HG03565 (cell line): ENCODE measurements around the gene NHLRC2.

Source experiments
- ATAC-seq: cut with Tn5 transposase; IDR thresholded peaks from one replicate; pipeline ENCODE4 v1.9.1; 2021; ENCODE audit warnings: mild to moderate bottlenecking, moderate library complexity; ENCODE audit not compliant: unreplicated experiment

NHLRC2 gene

DNA sequence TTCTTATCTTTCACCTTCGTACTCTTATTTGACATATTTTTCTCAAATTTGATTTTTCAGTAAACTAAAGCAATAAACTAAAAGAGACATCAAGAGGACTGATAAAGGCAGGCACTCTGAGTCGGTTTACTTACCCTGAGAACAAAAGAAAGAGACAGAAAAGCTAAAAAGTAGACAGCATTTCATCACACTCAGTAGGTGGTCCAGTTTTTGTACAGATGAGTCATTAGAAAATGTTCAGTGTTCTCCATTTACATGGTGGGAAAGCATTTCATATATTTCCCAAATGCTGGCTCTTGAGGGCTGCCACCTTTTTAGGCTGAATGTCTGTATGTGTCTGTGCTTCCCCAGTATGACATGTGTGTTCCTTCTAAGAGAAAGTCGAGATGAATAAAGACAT lies 52.7 kb downstream of the NHLRC2 start:
- no peak for ATAC-seq

DNA sequence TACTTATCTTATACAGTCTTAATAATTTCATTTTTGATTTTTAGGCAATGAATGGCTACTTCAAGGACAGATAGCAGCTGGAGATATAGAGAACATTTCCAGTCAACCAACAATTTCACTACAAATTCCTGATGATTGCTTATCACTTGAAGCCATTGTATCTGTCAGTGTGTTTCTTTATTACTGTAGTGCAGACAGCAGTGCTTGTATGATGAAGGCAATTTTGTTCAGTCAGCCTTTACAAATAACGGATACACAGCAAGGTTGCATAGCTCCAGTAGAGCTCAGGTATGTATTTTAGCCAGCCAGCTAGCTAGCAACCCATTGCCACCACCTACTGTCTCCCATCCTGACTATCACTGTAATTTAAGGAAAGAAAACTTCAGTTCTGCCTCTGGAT lies 53.8 kb downstream of the NHLRC2 start:
- no peak for ATAC-seq

DNA sequence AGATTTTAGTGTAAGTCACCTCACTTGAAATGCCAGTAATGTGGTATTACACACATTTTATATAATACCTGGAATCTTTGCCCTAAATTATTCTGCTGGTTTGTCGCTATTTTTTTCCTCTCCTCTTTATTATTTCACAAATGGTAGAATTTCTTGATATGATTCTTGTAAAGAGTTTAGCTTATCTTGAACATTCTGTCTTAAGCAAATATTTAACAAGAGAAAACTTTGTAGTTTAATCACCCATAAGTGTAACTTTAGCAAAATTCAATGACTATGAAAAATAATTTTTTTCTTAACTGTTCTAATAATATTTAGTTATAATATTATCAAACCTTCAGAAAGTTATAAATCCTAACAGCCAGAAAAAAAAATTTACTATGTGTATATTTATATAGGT lies 56.7 kb downstream of the NHLRC2 start:
- ATAC-seq: no peak

DNA sequence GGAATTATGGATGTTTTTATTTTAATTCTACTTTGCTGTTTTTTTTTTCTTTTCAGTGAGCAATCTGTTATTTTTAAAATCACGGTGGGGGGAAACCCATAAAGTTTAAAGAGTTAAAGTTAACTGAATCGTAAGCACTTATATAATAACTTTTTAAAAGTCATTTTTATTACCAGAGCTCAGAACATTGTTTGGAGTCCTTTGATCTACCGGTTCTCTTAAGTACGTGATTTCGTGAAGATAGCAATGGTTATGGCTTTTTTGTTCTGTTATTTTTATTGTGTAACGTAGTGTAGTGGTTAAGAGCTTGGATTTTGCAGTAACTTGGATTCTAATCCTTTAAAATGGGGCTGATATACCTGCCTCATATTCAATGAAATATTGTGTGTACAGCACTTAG lies 57.4 kb downstream of the NHLRC2 start:
- ATAC-seq: no peak

DNA sequence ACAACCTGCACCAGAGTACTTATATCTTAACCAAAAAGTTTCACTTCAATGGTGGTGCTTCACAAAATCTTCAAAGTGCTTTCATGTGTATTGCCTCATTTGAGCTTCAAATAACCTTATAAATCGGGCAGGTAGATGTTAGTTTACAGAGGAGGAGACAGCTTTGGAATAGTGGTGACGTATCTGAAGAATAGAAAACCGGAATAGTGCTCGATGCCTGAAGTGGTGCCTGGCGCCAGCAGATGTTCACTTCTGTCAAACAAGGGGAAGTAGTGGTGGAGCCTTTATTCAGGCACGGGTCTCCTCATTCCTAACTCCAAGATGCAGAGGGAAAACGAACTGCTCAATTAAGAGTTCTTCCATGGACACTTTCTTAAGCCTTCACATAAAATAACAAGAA lies 58.1 kb downstream of the NHLRC2 start:
- no peak for ATAC-seq

DNA sequence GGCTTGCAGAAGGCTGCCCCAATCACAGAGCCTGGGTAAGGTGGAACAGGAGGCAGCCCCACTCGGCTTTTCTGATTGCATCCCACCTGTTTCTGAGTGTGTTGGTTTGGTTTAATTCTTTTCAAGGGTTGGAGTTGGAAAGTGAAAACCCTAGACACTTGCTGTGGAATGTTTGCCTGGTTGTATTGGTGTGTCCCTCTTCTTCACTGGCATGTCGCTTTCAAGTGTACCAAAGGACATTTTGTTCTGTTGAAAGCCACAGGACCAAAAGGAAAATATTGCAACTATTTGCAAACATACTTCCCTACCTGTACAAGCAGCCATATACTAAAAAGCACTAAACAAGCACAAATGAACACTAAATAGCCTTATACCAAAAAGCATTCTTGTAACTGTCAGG lies 60.5 kb downstream of the NHLRC2 start:
- no peak for ATAC-seq

DNA sequence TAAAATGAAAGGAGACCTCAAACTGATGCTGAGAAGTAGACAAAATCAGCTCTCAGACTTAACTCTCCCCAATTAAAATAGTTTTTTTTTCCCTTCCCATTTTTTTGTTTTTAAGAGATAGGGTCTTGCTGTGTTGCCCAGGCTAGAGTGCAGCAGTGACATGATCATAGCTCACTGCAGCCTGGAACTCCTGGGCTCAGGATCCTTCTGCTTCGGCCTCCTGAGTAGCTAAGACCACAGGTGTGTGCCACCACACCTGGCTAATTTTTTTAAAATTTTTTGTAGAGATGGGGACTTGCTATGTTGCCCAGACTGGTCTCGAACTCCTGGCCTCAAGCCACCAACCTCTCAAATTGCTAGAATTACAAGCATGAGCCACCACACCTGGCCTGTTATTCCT lies 61.1 kb downstream of the NHLRC2 start:
- ATAC-seq: no peak

DNA sequence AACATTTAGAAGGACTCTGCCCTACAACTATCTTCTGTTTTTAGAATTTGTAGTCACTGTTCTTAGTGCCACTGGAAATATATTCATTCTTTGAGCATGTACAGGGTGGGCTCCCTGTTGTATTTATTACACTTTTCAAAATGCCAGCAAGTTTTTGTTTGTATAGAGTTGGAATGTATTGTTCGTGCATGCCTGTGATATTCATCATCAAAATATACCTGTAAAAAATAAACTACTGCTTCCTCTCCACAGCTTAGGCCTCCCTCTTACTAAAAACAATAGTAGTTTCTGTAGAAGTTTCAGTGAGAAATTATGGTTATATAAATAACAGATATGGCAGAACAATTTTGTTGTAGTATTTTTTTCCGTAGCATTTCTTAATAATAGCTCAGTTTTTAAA lies 61.6 kb downstream of the NHLRC2 start:
- ATAC-seq: no peak

DNA sequence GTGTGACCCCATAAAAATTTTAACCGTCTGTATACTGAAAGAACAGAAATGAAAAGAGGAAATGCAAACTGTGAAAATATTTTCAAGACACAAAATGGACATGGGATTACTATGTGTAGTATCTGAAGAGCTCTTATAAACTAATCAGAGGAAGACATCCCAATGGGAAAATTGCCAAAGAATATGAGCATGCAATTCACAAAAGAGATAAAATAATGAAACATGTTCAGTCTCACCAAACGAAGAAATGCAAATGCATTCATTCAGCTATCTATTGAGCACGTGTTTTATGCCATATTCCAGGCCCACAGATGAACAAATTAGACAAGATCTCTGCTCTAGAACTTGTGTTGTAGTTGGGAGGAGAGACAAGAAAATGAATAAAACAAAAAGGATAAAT lies 63.2 kb downstream of the NHLRC2 start:
- ATAC-seq: no peak

DNA sequence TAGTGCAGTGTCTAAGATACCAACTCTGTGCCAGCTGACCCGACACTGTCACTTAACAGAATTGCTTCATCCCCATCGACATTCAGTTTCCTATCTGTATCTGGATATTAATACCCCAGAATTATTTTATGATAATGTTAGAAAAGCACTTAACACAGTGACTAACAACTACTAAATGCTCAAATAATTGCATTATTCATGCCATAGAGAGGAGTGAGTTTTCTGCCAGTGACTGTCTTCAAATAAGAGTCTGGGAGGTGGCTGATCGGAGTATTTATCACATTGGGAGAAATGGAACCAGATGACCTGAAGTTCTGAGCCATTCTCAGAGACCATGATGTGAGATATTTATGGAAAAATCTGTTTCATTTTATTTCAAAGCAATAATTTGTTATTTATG lies 65.7 kb downstream of the NHLRC2 start:
- ATAC-seq: no peak

DNA sequence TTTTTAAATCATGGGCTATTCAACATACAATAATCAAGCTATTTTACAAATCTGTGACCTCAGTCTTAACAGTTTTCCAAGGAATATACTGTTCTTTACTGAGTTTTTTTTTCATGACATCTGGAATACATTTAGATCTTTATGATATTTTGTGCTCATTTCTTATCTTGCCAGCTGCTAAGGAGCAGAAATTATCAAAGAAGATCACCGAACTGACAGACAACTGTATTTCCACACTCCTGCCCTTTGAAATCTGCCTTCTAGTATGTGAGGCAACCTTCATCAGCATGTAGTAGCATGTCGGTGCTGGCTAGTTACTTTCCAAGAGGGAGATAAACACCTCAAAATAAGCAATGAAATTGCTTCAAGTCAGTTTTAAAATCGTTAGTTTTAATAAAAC lies 66.4 kb downstream of the NHLRC2 start:
- no peak for ATAC-seq

DNA sequence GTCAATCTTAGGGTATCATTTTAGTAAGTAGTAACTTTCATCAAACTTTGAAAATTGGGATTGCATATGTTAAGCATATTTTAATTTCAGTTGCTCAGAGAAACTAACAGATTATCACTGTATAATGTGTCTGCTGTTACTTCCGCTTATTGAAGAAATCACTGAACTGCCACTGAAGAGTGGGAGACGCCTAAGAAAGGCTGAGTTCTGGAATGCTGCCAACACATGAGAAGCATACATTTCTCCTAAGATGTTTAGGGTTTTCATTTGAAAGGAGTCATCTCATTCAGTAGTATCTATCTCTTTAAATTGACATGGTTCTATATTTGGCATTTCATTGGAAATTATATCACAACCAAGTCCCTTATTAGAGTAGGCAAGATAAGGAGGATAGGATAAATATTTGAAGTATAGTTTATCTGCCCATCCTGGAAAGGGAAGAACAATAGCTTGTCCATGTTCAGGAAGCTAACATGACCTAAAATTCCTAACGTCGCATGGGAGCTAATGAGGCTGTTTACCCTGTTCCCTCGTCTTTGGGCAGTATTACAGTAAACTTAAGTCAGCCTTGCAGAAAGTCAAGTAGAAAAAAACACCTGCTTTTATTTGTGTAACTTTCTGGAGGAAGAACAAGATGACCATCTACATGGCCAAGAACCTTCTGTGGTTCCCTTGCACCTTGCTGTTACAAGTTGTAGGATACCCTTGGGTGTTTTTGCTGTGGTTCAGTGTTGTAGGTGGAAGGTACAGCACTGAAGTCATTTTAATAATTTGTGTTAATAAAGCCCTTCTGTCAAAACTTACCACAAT lies 67.3 kb downstream of the NHLRC2 start:
- no peak for ATAC-seq

DNA sequence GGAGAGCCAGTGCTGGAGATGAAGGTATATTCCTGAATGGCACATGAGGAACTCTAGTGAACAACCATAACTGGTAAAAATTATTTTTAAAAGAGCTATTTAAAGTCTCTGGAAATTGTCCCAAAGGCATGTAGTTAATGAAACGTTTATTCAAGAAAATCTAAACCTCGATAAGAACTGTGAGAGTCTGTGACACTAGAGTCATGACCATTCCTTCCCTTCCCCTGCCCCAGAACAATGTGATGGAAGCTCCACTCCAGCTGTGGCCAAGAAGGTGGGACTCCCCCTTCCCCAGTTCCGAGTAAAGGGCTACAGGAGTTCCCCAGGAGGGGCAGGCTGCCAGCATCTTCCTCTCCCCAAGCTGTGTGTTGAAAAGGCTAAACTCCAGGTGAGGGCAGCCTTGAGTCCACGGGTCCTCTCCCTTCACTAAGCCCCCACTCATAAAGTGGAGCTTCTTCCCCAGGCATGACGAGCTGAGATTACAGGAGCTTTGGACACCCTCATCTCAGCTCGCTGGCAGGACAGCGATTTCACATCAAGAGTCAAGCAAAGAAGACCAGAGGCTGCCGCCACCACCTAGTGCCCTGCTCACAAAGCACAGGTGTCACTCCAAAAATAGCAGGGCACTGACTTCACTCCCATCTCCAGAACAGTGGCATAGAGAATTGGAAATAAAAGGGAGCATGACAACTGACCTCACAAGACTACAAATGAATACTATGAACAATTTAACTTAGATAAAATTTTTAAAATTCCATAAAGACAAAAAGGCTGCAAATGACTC lies 68.5 kb downstream of the NHLRC2 start:
- no peak for ATAC-seq

DNA sequence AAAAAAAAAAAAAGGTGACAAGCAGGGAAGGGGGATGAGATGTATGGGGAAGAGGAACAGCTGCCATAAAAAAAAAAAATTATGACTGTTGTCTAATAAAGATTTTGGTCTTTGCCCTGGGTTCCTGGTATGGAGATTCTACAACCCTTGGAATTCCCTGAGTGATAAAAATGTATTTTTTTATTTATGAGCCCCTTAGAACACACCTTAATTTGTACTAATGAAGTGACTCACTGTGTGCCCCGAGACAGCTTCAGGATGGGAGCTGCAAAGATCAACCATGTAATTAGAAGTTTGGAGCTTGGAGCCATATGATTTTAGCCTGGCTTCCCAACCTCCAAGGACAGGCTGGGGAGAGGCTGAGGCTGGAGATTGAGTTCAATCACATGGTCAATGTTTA lies 69.7 kb downstream of the NHLRC2 start:
- no peak for ATAC-seq

DNA sequence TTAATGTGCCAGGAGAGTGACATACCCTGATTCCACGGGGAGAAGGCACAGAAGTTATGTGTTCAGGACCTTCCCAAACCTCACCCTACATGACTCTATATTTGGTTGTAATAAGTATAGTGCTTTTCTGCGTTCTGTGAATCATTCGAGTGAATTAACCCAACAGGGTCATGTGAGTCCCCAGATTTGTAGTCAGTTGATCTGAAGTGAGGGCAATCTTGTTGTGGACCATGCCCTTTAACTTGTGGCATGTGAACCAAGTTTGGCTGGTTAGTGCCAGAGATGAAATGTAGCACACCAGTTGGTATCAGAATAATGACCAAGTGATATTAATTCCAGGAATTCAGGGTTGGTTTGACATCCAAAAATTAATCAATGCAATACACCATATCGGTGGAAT lies 70.2 kb downstream of the NHLRC2 start:
- ATAC-seq: no peak

DNA sequence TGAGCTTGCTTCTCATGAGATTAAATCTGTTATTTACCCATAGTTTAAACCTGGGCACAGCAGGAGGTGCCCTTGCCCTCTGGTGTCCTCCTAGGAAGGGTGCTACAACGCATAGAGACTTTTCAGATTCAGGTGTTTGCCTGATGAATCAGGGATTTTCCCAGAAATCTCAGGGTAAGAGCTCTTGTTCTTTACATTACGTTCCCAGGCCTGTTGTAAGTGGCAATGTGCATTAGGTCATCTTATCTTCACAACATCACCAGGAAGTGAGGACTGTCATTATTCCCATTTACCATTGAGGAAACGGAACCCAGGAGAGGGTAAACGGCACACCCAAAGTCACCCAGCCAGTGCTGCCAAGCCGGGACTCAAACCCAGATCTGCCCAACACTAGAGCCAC lies 73.0 kb downstream of the NHLRC2 start:
- ATAC-seq: no peak

DNA sequence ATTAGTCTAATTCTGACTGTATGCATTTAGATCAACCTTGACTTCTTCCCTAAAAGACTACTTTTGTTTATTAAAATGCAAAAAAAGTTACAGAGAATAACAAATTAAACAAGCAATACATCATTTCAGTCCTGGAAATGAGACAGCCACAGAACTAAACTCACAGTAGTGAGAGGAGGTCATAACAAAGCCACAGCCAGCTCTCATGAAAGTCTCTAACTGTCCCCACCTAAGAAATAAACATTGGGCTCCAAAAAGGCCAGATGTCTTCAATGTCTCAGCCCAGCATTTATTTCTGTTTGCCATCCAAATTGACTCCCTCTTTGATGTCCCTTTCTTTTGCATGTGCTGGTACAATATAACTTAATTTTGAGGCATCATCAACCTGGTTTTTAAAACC lies 74.4 kb downstream of the NHLRC2 start:
- ATAC-seq: no peak

DNA sequence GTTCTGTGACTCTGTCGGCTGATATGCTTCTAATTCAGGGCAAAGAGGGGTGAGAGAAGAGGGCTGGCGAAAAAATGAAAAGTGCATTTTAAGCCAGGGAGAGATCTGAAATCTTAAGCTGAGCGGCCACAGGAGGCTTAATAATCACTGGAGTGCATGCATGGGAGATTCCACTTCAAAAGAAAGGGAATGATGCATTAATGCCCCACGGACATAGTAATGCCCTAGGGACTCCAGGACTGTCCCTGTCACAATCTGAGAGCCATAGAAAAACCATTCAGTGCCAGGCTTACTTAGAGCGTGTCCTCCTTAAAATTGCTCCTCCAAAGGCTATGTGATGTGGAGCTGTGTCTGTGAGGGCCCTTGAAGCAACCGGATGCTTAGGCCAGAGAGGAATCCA lies 75.1 kb downstream of the NHLRC2 start:
- no peak for ATAC-seq

DNA sequence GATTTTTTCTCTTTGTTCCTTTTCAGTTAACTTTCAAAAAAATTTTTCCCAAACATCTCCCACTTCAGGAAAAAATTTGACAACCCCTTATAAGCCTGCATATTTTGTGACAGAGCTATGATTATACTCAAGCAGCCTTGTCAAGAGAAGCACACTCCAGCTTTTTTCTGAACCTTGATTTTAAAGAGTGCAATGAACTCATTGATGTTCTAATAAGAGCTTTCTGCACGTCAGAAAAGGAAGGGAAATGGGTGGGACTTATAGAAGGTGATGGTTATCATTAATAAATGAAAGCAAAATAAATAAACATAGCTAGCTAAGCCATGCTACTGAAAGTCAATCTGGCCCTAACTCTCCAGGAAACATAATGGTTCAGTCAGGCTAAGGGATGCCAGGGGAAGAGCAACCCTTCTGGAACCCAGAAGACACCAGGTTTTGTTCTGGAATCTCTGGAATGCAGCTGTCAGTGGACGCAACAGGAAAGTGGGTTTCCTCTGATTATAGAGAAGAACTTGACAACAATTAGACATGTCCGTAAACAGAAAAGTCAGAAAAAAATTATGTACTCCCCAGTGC lies 76.1 kb downstream of the NHLRC2 start:
- ATAC-seq: no peak

DNA sequence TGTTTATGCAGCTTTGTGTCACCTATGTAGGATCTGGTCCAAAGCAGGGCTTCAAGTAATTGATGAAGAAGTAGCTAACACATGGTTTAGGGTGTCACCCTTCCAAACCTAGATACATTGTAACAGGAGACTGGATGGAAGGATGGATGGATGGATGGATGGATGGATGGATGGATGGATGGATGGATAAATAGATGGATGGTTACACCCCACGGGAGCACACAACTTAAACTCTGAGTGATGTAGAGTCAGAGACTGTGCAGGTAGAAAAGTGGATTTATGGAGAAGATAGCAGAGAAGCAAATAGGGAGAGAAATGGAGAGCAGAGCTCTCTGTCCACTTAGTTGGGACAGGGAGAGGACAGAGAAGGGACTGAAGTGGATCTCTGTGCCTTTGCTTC lies 78.4 kb downstream of the NHLRC2 start:
- no peak for ATAC-seq

DNA sequence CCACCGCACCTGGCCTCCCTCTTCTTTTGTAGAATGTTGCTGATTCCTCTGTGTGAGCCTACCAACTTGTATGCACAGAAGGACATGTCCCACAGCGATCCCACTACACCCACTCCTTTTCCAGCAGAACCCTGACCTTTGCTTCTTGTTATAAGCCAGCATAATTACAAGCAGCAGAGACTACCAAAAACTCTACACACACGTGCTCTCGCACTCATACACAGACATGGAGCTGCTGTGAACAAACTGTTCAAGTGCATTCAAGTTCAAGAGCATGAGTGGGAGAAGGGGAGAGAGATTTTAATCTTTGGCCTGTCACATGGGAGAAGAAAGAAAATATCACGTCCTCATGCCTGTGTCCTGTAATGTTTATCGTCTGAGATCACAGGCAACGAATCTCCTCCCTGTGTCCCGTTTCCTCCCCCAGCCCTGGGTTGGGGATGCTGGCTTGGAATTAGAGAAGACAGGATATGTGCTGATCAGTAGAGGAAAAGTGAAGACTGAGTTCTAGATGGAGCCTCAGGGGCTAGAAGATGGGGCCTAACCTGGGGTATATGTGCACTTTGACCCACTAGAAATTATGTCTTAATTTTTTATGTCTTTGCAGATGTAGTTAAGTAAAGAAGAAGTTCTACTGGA lies 79.6 kb downstream of the NHLRC2 start:
- ATAC-seq: no peak

DNA sequence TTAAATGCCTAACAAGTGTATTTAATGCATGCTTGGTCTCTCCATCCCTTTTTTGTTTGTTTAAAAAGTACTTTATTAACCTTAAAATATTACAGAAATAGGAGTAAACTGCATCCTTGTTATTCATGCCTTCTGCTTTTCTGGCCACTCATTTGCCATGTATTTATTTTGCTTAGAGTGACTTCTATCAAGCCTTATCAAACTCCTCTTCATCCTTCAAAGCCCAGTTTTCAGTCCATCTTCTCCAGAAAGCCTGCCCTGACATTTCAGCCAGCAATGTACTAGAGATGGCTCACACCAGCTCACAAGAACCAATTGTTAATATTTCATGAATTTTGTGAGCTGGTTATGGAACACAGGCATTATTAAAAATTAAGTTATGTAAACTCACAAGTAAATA lies 82.8 kb downstream of the NHLRC2 start:
- no peak for ATAC-seq
